HL-60/S4 treated with phorbol 12-myristate 13-acetate at 8.2 ng/mL for 4 days and 3 days (cell line): ENCODE data around the gene ASCL5.

Experiments used
- in situ Hi-C: fragments of 300-500 bp; cut with MboI; formaldehyde crosslinking; loops from 2 replicates; pipeline ENCODE4 v1.15.0; 2022; ENCODE audit warnings: low sequenced_read_pairs

Gene ASCL5

GRCh38 chr1:201153474-201154388, 26.7 kb upstream of the ASCL5 start:
- in situ Hi-C loops, result no loop called here

GRCh38 chr1:201149400-201149799, 22.4 kb upstream of the ASCL5 start:
- in situ Hi-C loops, result no loop called here

- in situ Hi-C loops, result no loop called here
These were observed 20.5 kb upstream of the ASCL5 start for GRCh38 chr1:201147396-201148015.

GRCh38 chr1:201146626-201147390, 19.8 kb upstream of the ASCL5 start:
- in situ Hi-C loops, result no loop called here

GRCh38 chr1:201145816-201146215, 18.8 kb upstream of the ASCL5 start:
- in situ Hi-C loops, result no loop called here

- in situ Hi-C loops, result no loop called here
These were observed 18.1 kb upstream of the ASCL5 start for GRCh38 chr1:201145132-201145531.

GRCh38 chr1:201144701-201145100, 17.7 kb upstream of the ASCL5 start:
- in situ Hi-C loops, result no loop called here

GRCh38 chr1:201143726-201144635, 17.0 kb upstream of the ASCL5 start:
- in situ Hi-C loops, result no loop called here

- in situ Hi-C loops, result no loop called here
These were observed 16.1 kb upstream of the ASCL5 start for GRCh38 chr1:201142849-201143725.

- in situ Hi-C loops, result no loop called here
These were observed 15.2 kb upstream of the ASCL5 start for GRCh38 chr1:201142011-201142848.

GRCh38 chr1:201141418-201141817, 14.4 kb upstream of the ASCL5 start:
- in situ Hi-C loops, result no loop called here

- in situ Hi-C loops, result no loop called here
These were observed 13.9 kb upstream of the ASCL5 start for GRCh38 chr1:201140941-201141260.

GRCh38 chr1:201140235-201140940, 13.4 kb upstream of the ASCL5 start:
- in situ Hi-C loops, result no loop called here

- in situ Hi-C loops, result no loop called here
These were observed 12.8 kb upstream of the ASCL5 start for GRCh38 chr1:201139756-201140155.

GRCh38 chr1:201139306-201139705, 12.3 kb upstream of the ASCL5 start:
- in situ Hi-C loops, result no loop called here

GRCh38 chr1:201138311-201138840, 11.4 kb upstream of the ASCL5 start:
- in situ Hi-C loops, result no loop called here

GRCh38 chr1:201137579-201138310, 10.8 kb upstream of the ASCL5 start:
- in situ Hi-C loops, result no loop called here
